K562 (cell line): ENCODE measurements around the gene LAMTOR1. TPM values are rescaled to one million over a fixed set of nuclear protein-coding genes. Genes with fewer than 3 reads are reported as not detected.

ENCODE experiments used
- AFF4 ChIP-seq: sonication (generic); formaldehyde crosslinking; IDR thresholded peaks from 2 replicates; pipeline ENCODE4 v1.8.0; 2023; ENCODE audit warnings: mild to moderate bottlenecking, missing genetic modification reagents
- ARHGAP35 ChIP-seq: fragments of 450-650 bp; IDR thresholded peaks from 2 replicates; pipeline ENCODE4 v1.6.1; 2018; ENCODE audit not compliant: partially characterized antibody
- BRD9 ChIP-seq: fragments of 450-650 bp; IDR thresholded peaks from 2 replicates; pipeline ENCODE4 v1.6.1; 2018; ENCODE audit warnings: low read depth; ENCODE audit not compliant: partially characterized antibody
- EP400 ChIP-seq: fragments of 450-650 bp; IDR thresholded peaks from 2 replicates; pipeline ENCODE4 v1.6.1; 2017; ENCODE audit warnings: antibody characterized with exemption, mild to moderate bottlenecking, moderate library complexity
- GABPB2 ChIP-seq: fragments of 250-450 bp; sonication (Bioruptor Pico); conservative IDR thresholded peaks from 2 replicates; pipeline ENCODE4 v1.5.1; 2021; ENCODE audit warnings: mild to moderate bottlenecking
- GATAD2B ChIP-seq: fragments of 450-650 bp; IDR thresholded peaks from 2 replicates; pipeline ENCODE4 v1.6.1; 2017; ENCODE audit warnings: mild to moderate bottlenecking, borderline replicate concordance
- HEY1 ChIP-seq: fragments of 250-450 bp; sonication (Bioruptor Pico); IDR thresholded peaks from 2 replicates; pipeline ENCODE4 v1.5.0; 2020; ENCODE audit warnings: mild to moderate bottlenecking, moderate library complexity, borderline replicate concordance
- MAX ChIP-seq: sonication (generic); formaldehyde crosslinking; IDR thresholded peaks from 2 replicates; pipeline ENCODE4 v1.9.0; 2022; ENCODE audit warnings: mild to moderate bottlenecking, missing genetic modification reagents
- MEIS2 ChIP-seq: fragments of 450-650 bp; IDR thresholded peaks from 2 replicates; pipeline ENCODE4 v1.6.1; 2014; ENCODE audit warnings: mild to moderate bottlenecking; ENCODE audit not compliant: partially characterized antibody
- NBN ChIP-seq: fragments of 450-650 bp; IDR thresholded peaks from 2 replicates; pipeline ENCODE4 v1.6.1; 2016; ENCODE audit warnings: low read depth, mild to moderate bottlenecking
- PCBP1 ChIP-seq: fragments of 200-400 bp; formaldehyde crosslinking; IDR thresholded peaks from 2 replicates; pipeline ENCODE4 v1.6.1; 2018; ENCODE audit warnings: mild to moderate bottlenecking, low read depth, low read length; ENCODE audit not compliant: poor library complexity, severe bottlenecking
- PCBP2 ChIP-seq: fragments of 200-400 bp; formaldehyde crosslinking; IDR thresholded peaks from 2 replicates; pipeline ENCODE4 v1.6.1; 2018; ENCODE audit warnings: low read length, low read depth, mild to moderate bottlenecking, moderate library complexity; ENCODE audit not compliant: poor library complexity, severe bottlenecking
- PKNOX1 ChIP-seq: fragments of 450-650 bp; IDR thresholded peaks from 2 replicates; pipeline ENCODE4 v1.6.1; 2016
- PREB ChIP-seq: sonication (generic); formaldehyde crosslinking; IDR thresholded peaks from 2 replicates; pipeline ENCODE4 v1.8.1; 2023; ENCODE audit warnings: mild to moderate bottlenecking, missing genetic modification reagents
- SAFB ChIP-seq: fragments of 200-400 bp; formaldehyde crosslinking; IDR thresholded peaks from 2 replicates; pipeline ENCODE4 v1.6.1; 2017; ENCODE audit warnings: low read depth, low read length, borderline replicate concordance
- TEAD4 ChIP-seq, 2 experiments: sonication (generic) in 1 of 2; formaldehyde crosslinking in 1 of 2; IDR thresholded peaks; 2 replicates each; pipeline versions ENCODE4 v1.6.1 to v1.8.0; 2012 to 2022; ENCODE audit warnings: borderline replicate concordance in 1 of 2, inconsistent platforms in 1 of 2, low read length in 1 of 2, mild to moderate bottlenecking in 1 of 2, missing genetic modification reagents in 1 of 2
- YBX1 ChIP-seq: fragments of 450-650 bp; IDR thresholded peaks from 2 replicates; pipeline ENCODE4 v1.7.1; 2016; ENCODE audit warnings: mild to moderate bottlenecking
- ZNF24 ChIP-seq: fragments of 450-650 bp; IDR thresholded peaks from 2 replicates; pipeline ENCODE4 v1.6.1; 2016
- ZNF639 ChIP-seq, 2 experiments: fragments of 200-800 bp in 1 of 2; sonication (Bioruptor generic) in 1 of 2; sonication (generic) in 1 of 2; formaldehyde crosslinking in 1 of 2; IDR thresholded peaks in 1 of 2; conservative IDR thresholded peaks in 1 of 2; 2 replicates each; pipeline versions ENCODE4 v1.5.0 to v1.6.1; 2016 to 2020; ENCODE audit warnings: missing compliant biosample characterization in 1 of 2, missing genetic modification characterization in 1 of 2, missing genetic modification reagents in 1 of 2
- ZNF717 ChIP-seq: fragments of 250-450 bp; sonication (Bioruptor Pico); IDR thresholded peaks from 2 replicates; pipeline ENCODE4 v1.5.0; 2021
- ZNF77 ChIP-seq: fragments of 250-450 bp; sonication (Bioruptor Pico); IDR thresholded peaks from 2 replicates; pipeline ENCODE4 v1.5.0; 2020
- ZNF79 ChIP-seq: fragments of 250-450 bp; sonication (Bioruptor Pico); IDR thresholded peaks from 2 replicates; pipeline ENCODE4 v1.4.0; 2020; ENCODE audit warnings: low read depth, mild to moderate bottlenecking, moderate library complexity
- polyA plus RNA-seq, 8 experiments: library from polyadenylated mRNA; depleted of rRNA in 4 of 8; stranded (reverse) in 5 of 8; unstranded in 3 of 8; fragments of >200 nt; fragmentation: Nextera tagmentation in 2 of 8; fragmentation: Illumina TruSeq in 1 of 8; extraction: Ambion mirVana in 2 of 8; extraction: Trizol in 1 of 8; gene quantifications; 2 replicates each; pipeline versions ENCODE4 v1.2.1 to v1.2.3, GENCODE V29; 2011 to 2014; ENCODE audit warnings: inconsistent platforms in 1 of 8, missing spikeins in 1 of 8
- total RNA-seq, 7 experiments: library from RNA; depleted of rRNA in 6 of 7; stranded (reverse); fragments of >200 nt in 6 of 7; fragmentation: Illumina TruSeq in 2 of 7; extraction: Trizol in 2 of 7; gene quantifications; 2 replicates each; pipeline versions ENCODE4 v1.2.1 to v1.2.3, GENCODE V29; 2011 to 2021; ENCODE audit warnings: low replicate concordance in 1 of 7

The LAMTOR1 gene
- total and polyA plus RNA-seq, 9 of the 15 experiments (the other 6 are each of a cell fraction or from before 2014, with no cell fraction given): 62.6 to 104 (median 85.3) TPM

GRCh38 chr11:72091292-72091691 is 11.8 kb downstream of the LAMTOR1 start (continued):
- no peak for TF ChIP-seq PCBP1
- TF ChIP-seq MAX: no peak
- TF ChIP-seq NBN: 0 out of 2 replicates have a peak, but pooled peaks have one; percentile 72
- TF ChIP-seq ZNF639 (CRISPR knock-in tag; conservative IDR thresholded peaks at IDR 0.05 in 1 of 2, IDR thresholded peaks at IDR 0.05 in 1 of 2): no peak
- TF ChIP-seq ARHGAP35: no peak
- no peak for TF ChIP-seq PREB (CRISPR knock-in tag)
- no peak for TF ChIP-seq AFF4
- no peak for TF ChIP-seq EP400
- no peak for TF ChIP-seq BRD9
- TF ChIP-seq GATAD2B: no peak
- TF ChIP-seq ZNF77 (CRISPR knock-in tag): no peak
- no peak for TF ChIP-seq MEIS2
- no peak for TF ChIP-seq ZNF24
- no peak for TF ChIP-seq ZNF717 (CRISPR knock-in tag)
- TF ChIP-seq PCBP2: no peak
- TF ChIP-seq HEY1 (CRISPR knock-in tag): no peak
- TF ChIP-seq PKNOX1: no peak
- no peak for TF ChIP-seq YBX1
- TF ChIP-seq SAFB: no peak
- TF ChIP-seq ZNF79 (CRISPR knock-in tag): no peak
- TF ChIP-seq GABPB2: no peak
- no peak for TF ChIP-seq TEAD4 (IDR thresholded peaks at IDR 0.05; ENCODE audit: low read length)
- no peak for TF ChIP-seq TEAD4 (CRISPR knock-in tag; IDR thresholded peaks at IDR 0.05; ENCODE audit: borderline replicate concordance)
